ENCODE measurements around the gene ZNF189.

Gene ZNF189

DNA sequence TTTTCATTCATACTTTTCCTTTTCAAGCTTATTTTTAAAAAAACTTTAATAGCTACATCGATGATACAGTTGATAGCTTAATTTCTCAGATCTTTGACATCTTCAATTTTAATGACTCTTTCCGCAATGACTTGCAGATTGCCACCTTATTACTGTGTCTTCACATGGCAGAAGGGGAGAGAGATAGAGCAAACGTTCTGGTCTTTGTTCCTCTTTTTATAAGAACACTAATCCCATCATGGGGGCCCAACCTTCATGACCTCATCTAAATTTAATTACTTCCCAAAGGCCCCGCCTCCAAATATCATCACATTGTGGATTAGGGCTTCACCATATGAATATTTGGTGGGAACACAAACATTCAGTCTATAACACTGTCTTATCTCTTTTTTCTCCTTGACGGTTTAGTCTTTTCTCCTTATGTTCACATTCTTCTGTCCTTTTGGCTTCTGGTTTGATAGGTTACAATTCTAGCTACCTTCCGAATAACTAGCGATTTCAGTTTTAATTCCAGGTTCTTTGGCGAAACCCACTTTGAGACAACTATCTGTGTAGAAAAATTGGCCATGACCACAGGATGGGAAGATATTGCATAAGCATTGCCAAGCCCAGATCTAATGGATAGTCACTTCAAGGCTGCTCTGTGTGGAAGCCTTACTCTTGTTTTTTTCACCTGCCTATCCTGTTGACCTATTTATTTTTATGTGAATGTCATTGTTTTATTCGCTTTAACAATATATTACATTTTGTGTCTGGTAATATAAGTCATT is 5.0 kb downstream of the ZNF189 start:
- no peak overlapping the region for H3K4me2 ChIP-seq (ENCODE audit: low read length)
- H3K4me3 ChIP-seq (ENCODE audit: low read length), result no peak overlapping the region
- H3K27ac ChIP-seq (ENCODE audit: low read length), result no peak overlapping the region
- peaks cover 10% of the 10 kb centered on the region for H3K4me1 ChIP-seq (ENCODE audit: low read length)
- no peaks in the 10 kb centered on the region for H4K20me1 ChIP-seq (ENCODE audit: insufficient read depth, low read length)
- H3K79me2 ChIP-seq (ENCODE audit: low read length), result peaks cover 22% of the 10 kb centered on the region
- TF ChIP-seq, protein P1, sequence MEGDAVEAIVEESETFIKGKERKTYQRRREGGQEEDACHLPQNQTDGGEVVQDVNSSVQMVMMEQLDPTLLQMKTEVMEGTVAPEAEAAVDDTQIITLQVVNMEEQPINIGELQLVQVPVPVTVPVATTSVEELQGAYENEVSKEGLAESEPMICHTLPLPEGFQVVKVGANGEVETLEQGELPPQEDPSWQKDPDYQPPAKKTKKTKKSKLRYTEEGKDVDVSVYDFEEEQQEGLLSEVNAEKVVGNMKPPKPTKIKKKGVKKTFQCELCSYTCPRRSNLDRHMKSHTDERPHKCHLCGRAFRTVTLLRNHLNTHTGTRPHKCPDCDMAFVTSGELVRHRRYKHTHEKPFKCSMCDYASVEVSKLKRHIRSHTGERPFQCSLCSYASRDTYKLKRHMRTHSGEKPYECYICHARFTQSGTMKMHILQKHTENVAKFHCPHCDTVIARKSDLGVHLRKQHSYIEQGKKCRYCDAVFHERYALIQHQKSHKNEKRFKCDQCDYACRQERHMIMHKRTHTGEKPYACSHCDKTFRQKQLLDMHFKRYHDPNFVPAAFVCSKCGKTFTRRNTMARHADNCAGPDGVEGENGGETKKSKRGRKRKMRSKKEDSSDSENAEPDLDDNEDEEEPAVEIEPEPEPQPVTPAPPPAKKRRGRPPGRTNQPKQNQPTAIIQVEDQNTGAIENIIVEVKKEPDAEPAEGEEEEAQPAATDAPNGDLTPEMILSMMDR (IDR thresholded peaks at IDR 0.05; ENCODE audit: low read depth, low read length), result no peak
- TF ChIP-seq EZH2phosphoT487 (IDR thresholded peaks at IDR 0.05; ENCODE audit: low read depth), result no peak
- H3K27me3 ChIP-seq (ENCODE audit: low read depth, low read length), result no peaks in the 10 kb centered on the region
- H3K9me3 ChIP-seq (ENCODE audit: insufficient read depth, low read length), result peaks cover 21% of the 10 kb centered on the region
- no peak overlapping the region for H3K9ac ChIP-seq (ENCODE audit: low read length)
- H2AFZ ChIP-seq (ENCODE audit: low read depth, low read length), result no peak overlapping the region
- peaks cover 87% of the 10 kb centered on the region for H3K36me3 ChIP-seq (replicated peaks; ENCODE audit: low read depth, low read length)

DNA sequence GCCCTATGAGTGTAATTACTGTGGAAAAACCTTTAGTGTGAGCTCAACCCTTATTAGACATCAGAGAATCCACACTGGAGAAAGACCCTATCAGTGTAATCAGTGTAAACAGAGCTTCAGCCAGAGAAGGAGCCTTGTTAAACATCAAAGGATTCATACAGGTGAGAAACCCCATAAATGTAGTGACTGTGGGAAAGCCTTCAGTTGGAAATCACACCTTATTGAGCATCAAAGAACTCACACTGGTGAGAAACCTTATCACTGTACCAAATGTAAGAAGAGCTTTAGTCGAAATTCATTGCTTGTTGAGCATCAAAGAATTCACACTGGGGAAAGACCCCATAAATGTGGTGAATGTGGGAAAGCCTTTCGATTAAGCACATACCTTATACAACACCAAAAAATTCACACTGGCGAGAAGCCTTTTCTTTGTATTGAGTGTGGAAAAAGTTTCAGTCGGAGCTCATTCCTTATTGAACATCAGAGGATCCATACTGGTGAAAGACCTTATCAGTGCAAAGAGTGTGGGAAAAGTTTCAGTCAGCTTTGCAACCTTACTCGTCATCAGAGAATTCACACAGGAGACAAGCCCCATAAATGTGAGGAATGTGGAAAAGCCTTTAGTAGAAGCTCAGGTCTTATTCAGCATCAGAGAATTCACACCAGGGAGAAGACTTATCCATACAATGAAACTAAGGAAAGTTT is 9.9 kb downstream of the ZNF189 start:
- Histone ChIP-seq H3K4me2 (ENCODE audit: low read length) (no peak overlapping the region), H3K27ac (ENCODE audit: low read length) (no peak overlapping the region), H3K9ac (ENCODE audit: low read length) (no peak overlapping the region), H3K36me3 (replicated peaks; ENCODE audit: low read depth, low read length) (peaks cover 79% of the 10 kb centered on the region), H4K20me1 (ENCODE audit: insufficient read depth, low read length) (no peaks in the 10 kb centered on the region), H3K4me3 (ENCODE audit: low read length) (no peak overlapping the region), H3K79me2 (ENCODE audit: low read length) (no peaks in the 10 kb centered on the region), H3K4me1 (ENCODE audit: low read length) (no peaks in the 10 kb centered on the region), H2AFZ (ENCODE audit: low read depth, low read length) (no peak overlapping the region), H3K27me3 (ENCODE audit: low read depth, low read length) (no peaks in the 10 kb centered on the region), H3K9me3 (ENCODE audit: insufficient read depth, low read length) (peaks cover 45% of the 10 kb centered on the region)
- TF ChIP-seq, protein P1 (IDR thresholded peaks at IDR 0.05; ENCODE audit: low read depth, low read length), result no peak
- no peak for TF ChIP-seq EZH2phosphoT487 (IDR thresholded peaks at IDR 0.05; ENCODE audit: low read depth)

DNA sequence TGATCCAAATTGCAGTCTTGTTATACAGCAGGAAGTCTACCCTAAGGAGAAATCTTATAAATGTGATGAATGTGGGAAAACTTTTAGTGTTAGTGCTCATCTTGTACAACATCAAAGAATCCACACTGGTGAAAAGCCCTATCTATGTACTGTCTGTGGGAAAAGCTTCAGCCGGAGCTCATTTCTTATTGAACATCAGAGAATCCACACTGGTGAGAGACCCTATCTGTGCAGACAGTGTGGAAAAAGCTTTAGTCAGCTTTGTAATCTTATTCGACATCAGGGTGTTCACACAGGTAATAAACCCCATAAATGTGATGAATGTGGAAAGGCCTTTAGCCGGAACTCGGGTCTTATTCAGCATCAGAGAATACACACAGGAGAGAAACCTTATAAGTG is 10.4 kb downstream of the ZNF189 start:
- Histone ChIP-seq H3K36me3 (replicated peaks; ENCODE audit: low read depth, low read length) (peaks cover 74% of the 10 kb centered on the region), H3K4me3 (ENCODE audit: low read length) (no peak overlapping the region), H3K27ac (ENCODE audit: low read length) (no peak overlapping the region), H2AFZ (ENCODE audit: low read depth, low read length) (no peak overlapping the region), H3K9me3 (ENCODE audit: insufficient read depth, low read length) (peaks cover 42% of the 10 kb centered on the region), H3K4me2 (ENCODE audit: low read length) (no peak overlapping the region), H3K4me1 (ENCODE audit: low read length) (no peaks in the 10 kb centered on the region), H3K79me2 (ENCODE audit: low read length) (no peaks in the 10 kb centered on the region), H4K20me1 (ENCODE audit: insufficient read depth, low read length) (no peaks in the 10 kb centered on the region), H3K27me3 (ENCODE audit: low read depth, low read length) (no peaks in the 10 kb centered on the region), H3K9ac (ENCODE audit: low read length) (no peak overlapping the region)
- TF ChIP-seq, protein P1 (IDR thresholded peaks at IDR 0.05; ENCODE audit: low read depth, low read length), result no peak
- TF ChIP-seq EZH2phosphoT487 (IDR thresholded peaks at IDR 0.05; ENCODE audit: low read depth), result no peak

DNA sequence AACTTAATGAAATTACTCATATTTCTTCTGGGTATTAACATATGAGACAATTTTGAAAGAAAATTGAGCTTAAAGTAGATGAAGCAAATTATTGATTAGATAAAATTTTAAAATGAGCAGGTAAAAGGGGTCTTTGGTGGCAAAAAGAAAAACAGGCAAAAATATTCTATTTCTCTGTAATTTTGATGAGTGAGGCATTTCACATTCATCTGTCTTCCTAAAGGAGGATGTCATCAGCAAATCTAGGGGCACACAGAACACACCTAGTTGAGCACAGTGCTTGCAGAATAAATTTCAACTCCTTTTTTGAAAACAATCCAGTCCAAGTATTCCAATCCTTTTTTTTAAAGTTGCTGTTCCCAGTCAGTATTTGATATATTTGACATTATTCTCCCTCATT is 16.2 kb downstream of the ZNF189 start:
- Histone ChIP-seq H3K27ac (ENCODE audit: low read length) (no peak overlapping the region), H3K4me3 (ENCODE audit: low read length) (no peak overlapping the region), H3K79me2 (ENCODE audit: low read length) (no peaks in the 10 kb centered on the region), H3K4me1 (ENCODE audit: low read length) (peaks cover 20% of the 10 kb centered on the region), H3K4me2 (ENCODE audit: low read length) (no peak overlapping the region), H2AFZ (ENCODE audit: low read depth, low read length) (no peak overlapping the region), H3K9ac (ENCODE audit: low read length) (no peak overlapping the region), H3K9me3 (ENCODE audit: insufficient read depth, low read length) (peaks cover 13% of the 10 kb centered on the region; the same call in 1 of the 2 replicates), H3K27me3 (ENCODE audit: low read depth, low read length) (no peaks in the 10 kb centered on the region), H4K20me1 (ENCODE audit: insufficient read depth, low read length) (no peaks in the 10 kb centered on the region), H3K36me3 (replicated peaks; ENCODE audit: low read depth, low read length) (peaks cover 16% of the 10 kb centered on the region)
- TF ChIP-seq, protein P1 (IDR thresholded peaks at IDR 0.05; ENCODE audit: low read depth, low read length), result no peak
- TF ChIP-seq EZH2phosphoT487 (IDR thresholded peaks at IDR 0.05; ENCODE audit: low read depth), result no peak

Data from OCI-LY3 (cell line).